ENCODE data around the gene KCNN3. TPM values are rescaled to one million over a fixed set of nuclear protein-coding genes. Genes with fewer than 3 reads are reported as not detected.

KCNN3 gene
- total RNA-seq, 4 donors from 2014 or later: 0.30 to 0.72 (median 0.37) TPM

- peak overlapping the region; percentile 45 for H3K27ac ChIP-seq
- no peak overlapping the region for H3K4me3 ChIP-seq
- H3K4me1 ChIP-seq: peaks cover 13% of the 10 kb centered on the region
- no peaks in the 10 kb centered on the region for H3K27me3 ChIP-seq
- WGBS: 70% methylated on average over 6 of the region's 6 CpGs
- H3K36me3 ChIP-seq: no peaks in the 10 kb centered on the region
- DNase-seq (ENCODE audit: low spot score in 2 of 2): no peak
- no peak for TF ChIP-seq CTCF (IDR thresholded peaks at IDR 0.05)
- TF ChIP-seq POLR2A (IDR thresholded peaks at IDR 0.05): no peak
- no peak for TF ChIP-seq POLR2AphosphoS5 (IDR thresholded peaks at IDR 0.05)
- TF ChIP-seq EP300 (IDR thresholded peaks at IDR 0.05): no peak
- H3K9me3 ChIP-seq: no peaks in the 10 kb centered on the region
Measured at GRCh38 chr1:154716614-154717527, 153.2 kb downstream of the KCNN3 start.

GRCh38 chr1:154716011-154716410 is 154.1 kb downstream of the KCNN3 start:
- H3K36me3 ChIP-seq: no peaks in the 10 kb centered on the region
- no peak for DNase-seq (ENCODE audit: low spot score in 2 of 2)
- WGBS: 33% methylated on average over 2 of the region's 2 CpGs
- H3K4me1 ChIP-seq: peaks cover 13% of the 10 kb centered on the region
- no peaks in the 10 kb centered on the region for H3K9me3 ChIP-seq
- no peak overlapping the region for H3K4me3 ChIP-seq
- H3K27me3 ChIP-seq: no peaks in the 10 kb centered on the region
- peak overlapping the region; percentile 45 for H3K27ac ChIP-seq
- no peak for TF ChIP-seq POLR2A (IDR thresholded peaks at IDR 0.05)
- TF ChIP-seq POLR2AphosphoS5 (IDR thresholded peaks at IDR 0.05): peak in 1 of 3 donors; percentile 47

GRCh38 chr1:154715385-154715784 is 154.7 kb downstream of the KCNN3 start:
- DNase-seq (ENCODE audit: low spot score in 2 of 2): no peak
- Histone ChIP-seq H3K27me3 (no peaks in the 10 kb centered on the region), H3K27ac (peak overlapping the region; percentile 44), H3K4me1 (peaks cover 13% of the 10 kb centered on the region), H3K4me3 (no peak overlapping the region), H3K9me3 (no peaks in the 10 kb centered on the region), H3K36me3 (no peaks in the 10 kb centered on the region)
- 83% methylated on average over 5 of the region's 5 CpGs for WGBS
- TF ChIP-seq POLR2A (IDR thresholded peaks at IDR 0.05): no peak
- TF ChIP-seq POLR2AphosphoS5 (IDR thresholded peaks at IDR 0.05): no peak
- no peak for TF ChIP-seq EP300 (IDR thresholded peaks at IDR 0.05)
- no peak for TF ChIP-seq CTCF (IDR thresholded peaks at IDR 0.05)

- no peak for DNase-seq (ENCODE audit: low spot score in 2 of 2)
- Histone ChIP-seq H3K4me1 (peaks cover 13% of the 10 kb centered on the region), H3K9me3 (no peaks in the 10 kb centered on the region), H3K27me3 (no peaks in the 10 kb centered on the region), H3K36me3 (no peaks in the 10 kb centered on the region), H3K4me3 (no peak overlapping the region), H3K27ac (no peak overlapping the region)
- TF ChIP-seq EP300 (IDR thresholded peaks at IDR 0.05) (no peak), POLR2A (IDR thresholded peaks at IDR 0.05) (no peak), POLR2AphosphoS5 (IDR thresholded peaks at IDR 0.05) (no peak), CTCF (IDR thresholded peaks at IDR 0.05) (no peak)
- 53% methylated on average over 3 of the region's 3 CpGs for WGBS
Measured at GRCh38 chr1:154714638-154715037, 155.4 kb downstream of the KCNN3 start.

- TF ChIP-seq POLR2AphosphoS5 (IDR thresholded peaks at IDR 0.05) (no peak), CTCF (IDR thresholded peaks at IDR 0.05) (no peak), POLR2A (IDR thresholded peaks at IDR 0.05) (no peak), EP300 (IDR thresholded peaks at IDR 0.05) (no peak)
- WGBS: 83% methylated on average over 2 of the region's 2 CpGs
- Histone ChIP-seq H3K9me3 (no peaks in the 10 kb centered on the region), H3K27ac (no peak overlapping the region), H3K27me3 (no peaks in the 10 kb centered on the region), H3K36me3 (no peaks in the 10 kb centered on the region), H3K4me3 (no peak overlapping the region), H3K4me1 (peaks cover 13% of the 10 kb centered on the region)
- no peak for DNase-seq (ENCODE audit: low spot score in 2 of 2)
Measured at GRCh38 chr1:154714052-154714623, 155.9 kb downstream of the KCNN3 start.
